Effector memory CD8-positive, alpha-beta T cell (primary cell): ENCODE results near the gene PAPPA.

Experiments
- ATAC-seq: fragments of 150-1000 bp; cut with Tn5 transposase; replicated peaks from 2 replicates; pipeline ENCODE4 v1.10.0; 2021; ENCODE audit warnings: mild to moderate bottlenecking, moderate library complexity
- DNase-seq, 3 experiments: peaks; one replicate each; pipeline ENCODE4 v3.0.0; 2021
- H3K27ac Mint-ChIP-seq, 2 donors: one replicate each; pipeline ENCODE4 v1.8.0; 2022; ENCODE audit warnings: mild to moderate bottlenecking in 2 of 2, mixed read lengths in 2 of 2, moderate library complexity in 2 of 2
- H3K27me3 Mint-ChIP-seq, 2 donors: one replicate each; pipeline ENCODE4 v1.8.0; 2022; ENCODE audit warnings: mixed read lengths in 2 of 2
- H3K36me3 Mint-ChIP-seq: one replicate; pipeline ENCODE4 v1.8.0; 2022; ENCODE audit warnings: mild to moderate bottlenecking, moderate library complexity, mixed read lengths; ENCODE audit not compliant: insufficient read depth
- H3K4me1 Mint-ChIP-seq, 2 donors: one replicate each; pipeline ENCODE4 v1.8.0; 2022; ENCODE audit warnings: low read depth in 2 of 2, mixed read lengths in 2 of 2
- H3K4me3 Mint-ChIP-seq, 2 donors: one replicate each; pipeline ENCODE4 v1.8.0; 2022; ENCODE audit warnings: mild to moderate bottlenecking in 2 of 2, mixed read lengths in 2 of 2, moderate library complexity in 2 of 2
- H3K9me3 Mint-ChIP-seq, 2 donors: one replicate each; pipeline ENCODE4 v1.8.0; 2022; ENCODE audit warnings: mixed read lengths in 2 of 2

Gene PAPPA

DNA sequence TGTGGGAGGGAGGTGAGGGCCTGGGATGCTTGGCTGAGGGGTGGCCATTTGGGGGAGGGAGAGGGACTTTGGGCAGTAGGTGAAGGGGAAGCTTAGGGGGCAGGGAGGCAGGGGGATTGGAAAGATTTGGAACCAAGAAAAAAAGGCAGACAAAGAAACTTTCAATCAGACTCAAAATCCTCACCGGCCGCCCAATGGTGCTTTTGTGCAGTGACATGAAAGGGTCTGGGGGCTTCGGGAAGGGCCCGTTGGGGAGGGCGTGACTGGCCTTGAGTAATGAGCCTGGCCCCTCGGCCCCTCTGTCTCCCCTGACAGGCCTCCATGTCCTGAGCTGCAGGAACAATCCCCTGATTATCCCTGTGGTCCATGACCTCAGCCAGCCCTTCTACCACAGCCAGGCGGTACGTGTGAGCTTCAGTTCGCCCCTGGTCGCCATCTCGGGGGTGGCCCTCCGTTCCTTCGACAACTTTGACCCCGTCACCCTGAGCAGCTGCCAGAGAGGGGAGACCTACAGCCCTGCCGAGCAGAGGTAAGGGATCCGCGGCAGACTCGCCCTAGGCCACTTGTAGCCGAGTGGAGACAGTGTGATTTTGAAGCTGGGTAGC is 181.1 kb downstream of the PAPPA start:
- no peak for ATAC-seq
- no peak for DNase-seq
- Mint-ChIP-seq H3K9me3 (peaks cover 1 to 7% of the 10 kb centered on the region in 2 donors), H3K4me3 (no peak overlapping the region), H3K27me3 (peaks cover 6 to 28% of the 10 kb centered on the region in 2 donors), H3K36me3 (no peaks in the 10 kb centered on the region), H3K4me1 (no peaks in the 10 kb centered on the region), H3K27ac (no peak overlapping the region)

DNA sequence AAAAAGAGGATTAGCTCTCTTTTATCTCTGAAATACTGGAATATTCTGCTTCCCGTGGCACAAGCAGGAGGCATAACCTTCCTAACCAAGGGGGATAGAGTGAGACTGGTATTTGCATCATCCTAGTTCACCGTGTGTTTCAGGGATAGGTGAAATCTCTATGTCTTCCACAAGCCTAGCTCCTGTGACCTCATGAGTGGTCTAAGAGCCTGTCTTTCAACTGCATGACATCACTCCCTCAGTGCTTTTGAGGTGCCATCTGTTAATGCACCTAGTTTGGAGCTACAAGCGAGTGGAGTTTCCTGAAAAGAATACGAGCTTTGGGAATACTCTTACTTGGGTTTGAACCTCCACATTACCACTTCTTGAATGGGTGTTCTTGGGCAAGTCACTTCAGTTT is 181.8 kb downstream of the PAPPA start:
- H3K9me3 Mint-ChIP-seq: peaks cover 1 to 7% of the 10 kb centered on the region in 2 donors
- H3K27ac Mint-ChIP-seq: no peak overlapping the region
- DNase-seq (no peak), ATAC-seq (no peak)
- peaks cover 6 to 28% of the 10 kb centered on the region in 2 donors for H3K27me3 Mint-ChIP-seq
- H3K36me3 Mint-ChIP-seq: no peaks in the 10 kb centered on the region
- no peaks in the 10 kb centered on the region for H3K4me1 Mint-ChIP-seq
- H3K4me3 Mint-ChIP-seq: no peak overlapping the region

DNA sequence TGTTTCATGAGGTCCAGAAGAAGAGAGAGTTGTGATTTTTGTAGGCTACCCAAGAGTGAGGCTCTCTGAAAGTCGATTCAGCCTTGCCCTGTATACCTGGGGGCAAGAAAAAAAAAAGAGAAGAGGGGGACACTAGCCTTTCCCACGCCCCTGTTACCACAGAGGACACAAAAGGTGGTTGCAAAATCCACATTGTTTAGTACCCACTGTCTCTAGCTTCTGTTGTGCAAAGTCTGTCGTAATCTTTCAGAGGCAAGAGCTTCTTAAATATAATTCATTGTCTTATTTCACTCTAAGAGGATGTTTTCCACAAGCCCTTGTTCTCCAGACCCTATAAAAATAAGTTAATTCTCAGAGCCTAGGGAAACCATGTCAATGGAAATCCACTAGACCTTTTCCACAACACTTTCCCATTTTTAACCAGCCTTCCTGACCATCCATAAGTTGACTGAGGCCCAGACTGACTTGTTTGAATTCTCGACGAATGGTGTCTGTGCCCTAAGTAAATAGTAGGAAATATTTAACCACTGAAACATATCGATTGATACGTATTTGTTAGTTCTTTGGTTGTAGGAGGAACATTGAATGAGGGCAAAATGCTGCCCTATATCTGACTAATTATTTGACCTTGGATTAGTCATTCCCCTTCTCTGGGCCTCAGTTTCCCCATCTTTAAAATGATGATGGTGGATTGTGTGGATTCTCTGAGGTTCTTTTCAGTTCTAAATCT is 182.7 kb downstream of the PAPPA start:
- Mint-ChIP-seq H3K27ac (no peak overlapping the region), H3K4me1 (no peaks in the 10 kb centered on the region), H3K36me3 (no peaks in the 10 kb centered on the region), H3K4me3 (no peak overlapping the region), H3K9me3 (peaks cover 0 to 7% of the 10 kb centered on the region in 2 donors), H3K27me3 (peaks cover 9 to 33% of the 10 kb centered on the region in 2 donors)
- ATAC-seq (no peak), DNase-seq (no peak)

DNA sequence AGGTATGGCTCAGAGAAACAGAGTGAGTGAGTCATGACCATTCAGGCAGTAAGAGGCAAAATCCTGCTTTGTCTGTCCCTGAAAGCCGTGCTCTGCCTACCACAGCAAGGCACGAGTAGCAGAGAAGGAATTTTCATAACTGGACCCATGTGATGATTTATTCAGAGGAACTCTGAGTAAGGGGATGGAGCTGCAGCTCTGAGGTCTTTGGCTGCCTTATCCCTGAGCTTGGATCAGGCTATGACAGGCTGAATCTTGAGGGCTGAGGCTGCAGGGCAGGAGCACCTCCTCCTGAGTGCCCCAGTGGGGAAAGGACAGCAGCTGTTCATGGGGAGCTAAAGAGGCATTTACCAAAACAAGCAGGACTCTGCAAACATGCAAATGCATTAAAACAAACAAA is 183.4 kb downstream of the PAPPA start:
- no peak overlapping the region for H3K27ac Mint-ChIP-seq
- peaks cover 12 to 36% of the 10 kb centered on the region in 2 donors for H3K27me3 Mint-ChIP-seq
- DNase-seq (no peak), ATAC-seq (no peak)
- H3K4me1 Mint-ChIP-seq: no peaks in the 10 kb centered on the region
- H3K36me3 Mint-ChIP-seq: no peaks in the 10 kb centered on the region
- no peak overlapping the region for H3K4me3 Mint-ChIP-seq
- H3K9me3 Mint-ChIP-seq: peaks cover 0 to 6% of the 10 kb centered on the region in 2 donors

DNA sequence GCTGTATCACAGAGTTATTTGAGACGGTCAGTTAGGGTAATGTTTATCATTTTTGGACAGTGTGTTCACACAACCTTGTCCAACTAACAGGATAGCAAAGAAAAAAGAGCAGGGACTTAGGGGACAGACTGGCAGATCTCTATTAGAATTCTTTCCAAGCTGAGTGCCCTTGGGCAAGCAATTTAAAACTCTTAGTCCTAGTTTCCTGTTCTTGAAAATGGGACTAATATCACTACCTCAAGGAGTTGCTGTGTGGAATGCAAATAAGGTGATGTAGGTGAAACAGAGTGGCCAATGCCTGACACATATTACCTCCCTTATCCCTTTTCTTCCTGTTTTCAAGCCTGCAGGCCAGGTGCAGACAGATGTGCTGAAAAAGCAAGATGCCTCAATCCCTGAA is 186.7 kb downstream of the PAPPA start:
- ATAC-seq (no peak), DNase-seq (no peak)
- Mint-ChIP-seq H3K4me1 (no peaks in the 10 kb centered on the region), H3K36me3 (no peaks in the 10 kb centered on the region), H3K4me3 (no peak overlapping the region), H3K9me3 (no peaks in the 10 kb centered on the region), H3K27ac (no peak overlapping the region), H3K27me3 (peaks cover 6 to 24% of the 10 kb centered on the region in 2 donors)

DNA sequence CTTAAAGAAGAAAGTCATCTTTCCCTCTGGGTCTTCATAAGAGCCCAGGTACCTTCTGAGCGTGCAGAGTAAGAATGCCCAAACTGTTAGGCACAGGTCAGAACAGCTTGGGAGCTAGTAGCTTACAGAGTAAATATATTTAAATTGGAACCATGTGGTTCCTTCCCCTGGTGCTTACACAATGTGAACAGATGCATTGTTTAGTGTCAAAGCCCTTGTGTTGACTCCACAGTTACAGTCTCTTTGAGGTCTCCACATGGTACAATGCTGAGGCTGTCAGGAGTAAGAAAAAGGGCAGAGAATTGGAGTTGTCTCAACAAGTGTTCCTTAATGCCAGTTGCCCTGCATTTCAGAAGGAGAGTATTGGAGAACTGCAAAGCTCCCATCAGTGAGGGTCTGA is 188.5 kb downstream of the PAPPA start:
- H3K27me3 Mint-ChIP-seq: peaks cover 6 to 24% of the 10 kb centered on the region in 2 donors
- DNase-seq (no peak), ATAC-seq (no peak)
- H3K9me3 Mint-ChIP-seq: no peaks in the 10 kb centered on the region
- H3K4me1 Mint-ChIP-seq: no peaks in the 10 kb centered on the region
- H3K36me3 Mint-ChIP-seq: no peaks in the 10 kb centered on the region
- H3K4me3 Mint-ChIP-seq: no peak overlapping the region
- no peak overlapping the region for H3K27ac Mint-ChIP-seq

DNA sequence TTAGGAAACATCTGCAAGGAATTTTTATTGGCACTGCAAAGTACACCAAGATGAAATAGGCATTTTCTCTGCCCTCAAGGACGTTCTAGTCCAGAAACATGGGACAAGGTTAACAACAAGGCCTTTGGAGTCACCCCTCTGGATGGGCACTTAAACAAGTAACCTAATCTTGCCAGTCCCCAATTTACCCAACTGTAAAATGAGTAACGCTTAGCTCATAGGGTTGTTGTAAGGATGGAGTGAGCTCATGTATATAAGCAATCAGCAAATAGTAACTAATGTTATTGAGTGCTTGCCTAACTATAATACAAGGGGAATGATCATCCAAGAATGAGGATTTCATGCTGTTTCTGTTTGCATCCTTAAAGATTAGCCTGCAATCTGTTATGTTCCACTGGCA is 189.3 kb downstream of the PAPPA start:
- ATAC-seq (no peak), DNase-seq (no peak)
- no peaks in the 10 kb centered on the region for H3K36me3 Mint-ChIP-seq
- no peak overlapping the region for H3K27ac Mint-ChIP-seq
- H3K4me1 Mint-ChIP-seq: no peaks in the 10 kb centered on the region
- H3K4me3 Mint-ChIP-seq: no peak overlapping the region
- H3K27me3 Mint-ChIP-seq: peaks cover 6 to 15% of the 10 kb centered on the region in 2 donors
- H3K9me3 Mint-ChIP-seq: no peaks in the 10 kb centered on the region

DNA sequence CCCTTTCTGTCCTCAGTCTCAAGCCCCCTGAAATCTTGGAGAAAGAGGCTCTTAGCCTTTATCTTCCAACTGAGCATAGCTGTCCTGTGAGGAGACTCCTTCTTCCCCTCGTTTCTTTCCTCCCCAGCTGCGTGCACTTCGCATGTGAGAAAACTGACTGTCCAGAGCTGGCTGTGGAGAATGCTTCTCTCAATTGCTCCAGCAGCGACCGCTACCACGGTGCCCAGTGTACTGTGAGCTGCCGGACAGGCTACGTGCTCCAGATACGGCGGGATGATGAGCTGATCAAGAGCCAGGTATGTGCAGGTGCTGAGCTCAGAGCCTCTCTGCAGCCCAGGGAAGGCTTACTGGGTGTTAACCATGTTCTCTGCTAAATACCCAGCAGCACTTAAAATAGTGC is 190.8 kb downstream of the PAPPA start:
- H3K4me1 Mint-ChIP-seq: no peaks in the 10 kb centered on the region
- DNase-seq: no peak
- H3K4me3 Mint-ChIP-seq: no peak overlapping the region
- ATAC-seq: no peak
- no peaks in the 10 kb centered on the region for H3K9me3 Mint-ChIP-seq
- H3K27me3 Mint-ChIP-seq: peaks cover 6 to 9% of the 10 kb centered on the region in 2 donors
- no peaks in the 10 kb centered on the region for H3K36me3 Mint-ChIP-seq
- H3K27ac Mint-ChIP-seq: no peak overlapping the region

DNA sequence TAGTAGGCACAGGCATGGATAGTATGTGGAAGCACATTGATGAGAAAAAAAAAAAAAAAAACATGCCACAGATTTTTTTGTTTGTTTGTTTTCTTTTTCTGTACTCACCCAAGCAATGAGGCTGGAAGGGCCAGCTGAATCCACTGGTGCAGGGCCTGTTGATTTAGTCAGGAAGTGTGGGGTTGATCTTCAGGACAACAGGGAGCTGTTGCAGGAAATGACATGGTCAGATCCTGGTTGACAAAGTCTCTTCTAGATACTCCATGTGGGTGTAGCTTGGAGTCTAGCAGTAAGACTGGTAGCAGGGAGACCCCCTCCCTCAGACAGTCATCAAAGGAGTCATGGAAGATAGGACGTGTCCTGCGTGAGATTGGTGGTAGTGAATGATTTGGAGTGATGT is 191.8 kb downstream of the PAPPA start:
- Mint-ChIP-seq H3K27ac (no peak overlapping the region), H3K4me3 (no peak overlapping the region), H3K9me3 (no peaks in the 10 kb centered on the region), H3K4me1 (no peaks in the 10 kb centered on the region), H3K27me3 (peaks cover 6 to 9% of the 10 kb centered on the region in 2 donors), H3K36me3 (no peaks in the 10 kb centered on the region)
- no peak for ATAC-seq
- DNase-seq: no peak

DNA sequence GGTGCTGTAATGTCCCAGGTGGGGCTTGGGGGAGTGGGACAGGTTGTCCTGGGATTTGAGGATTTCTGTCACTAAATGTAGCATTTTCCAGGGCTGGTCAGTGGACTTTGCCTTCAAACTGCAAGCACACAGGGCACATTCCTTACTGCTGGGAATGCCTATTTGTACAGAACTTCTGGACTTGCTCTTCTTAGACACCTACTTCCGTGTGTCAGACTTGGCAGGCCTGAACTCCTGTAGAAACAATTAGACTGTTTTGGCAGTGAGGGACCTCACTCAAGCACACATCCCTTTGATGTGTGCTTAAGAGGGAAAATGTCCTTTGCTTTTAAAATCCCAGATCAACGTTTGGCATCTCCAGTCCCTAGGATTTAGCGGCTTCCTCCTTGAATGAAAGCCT is 192.2 kb downstream of the PAPPA start:
- ATAC-seq (no peak), DNase-seq (no peak)
- H3K27ac Mint-ChIP-seq: no peak overlapping the region
- no peaks in the 10 kb centered on the region for H3K4me1 Mint-ChIP-seq
- H3K36me3 Mint-ChIP-seq: no peaks in the 10 kb centered on the region
- H3K4me3 Mint-ChIP-seq: no peak overlapping the region
- H3K27me3 Mint-ChIP-seq: peaks cover 6 to 9% of the 10 kb centered on the region in 2 donors
- no peaks in the 10 kb centered on the region for H3K9me3 Mint-ChIP-seq

DNA sequence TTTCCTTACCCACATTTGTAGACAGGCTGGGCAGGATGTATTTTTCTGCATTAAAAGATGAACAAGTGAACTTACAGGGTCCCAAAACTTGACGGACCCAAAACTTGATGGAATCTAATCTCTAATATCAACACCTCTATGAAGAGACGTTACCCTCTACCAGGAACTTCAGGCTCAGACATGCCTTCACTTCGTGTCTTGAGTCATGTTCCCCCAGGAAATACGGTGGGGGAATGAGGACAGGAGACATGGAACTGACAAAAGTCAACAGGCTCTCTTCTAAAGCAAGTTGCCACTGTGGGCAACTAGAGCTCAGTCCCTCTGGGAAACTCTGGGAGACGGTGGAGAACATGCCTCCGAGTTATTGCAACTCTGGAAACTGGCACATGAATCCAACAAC is 196.1 kb downstream of the PAPPA start:
- ATAC-seq: no peak
- no peaks in the 10 kb centered on the region for H3K36me3 Mint-ChIP-seq
- H3K4me1 Mint-ChIP-seq: no peaks in the 10 kb centered on the region
- H3K27me3 Mint-ChIP-seq: peaks cover 3 to 5% of the 10 kb centered on the region in 2 donors
- no peak overlapping the region for H3K4me3 Mint-ChIP-seq
- H3K9me3 Mint-ChIP-seq: no peaks in the 10 kb centered on the region
- no peak for DNase-seq
- no peak overlapping the region for H3K27ac Mint-ChIP-seq

DNA sequence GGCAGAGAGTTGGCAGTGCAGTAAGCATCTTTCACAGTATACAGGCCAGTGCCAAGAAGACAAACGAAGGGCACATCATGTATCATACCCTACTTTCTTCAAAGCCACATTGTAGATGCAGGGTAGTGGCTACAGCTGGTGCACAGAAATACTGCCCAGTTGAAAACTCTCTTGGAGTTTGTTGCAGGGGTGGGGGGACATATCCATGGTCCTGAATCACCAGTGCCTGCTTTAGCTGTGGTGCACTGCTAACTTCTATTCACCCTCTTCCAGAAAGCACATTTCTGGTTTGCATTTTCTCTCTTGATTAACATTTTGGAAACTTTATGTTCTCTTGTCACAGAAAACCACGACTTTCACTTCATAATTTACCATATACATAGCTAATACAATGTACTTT is 196.6 kb downstream of the PAPPA start:
- ATAC-seq: no peak
- Mint-ChIP-seq H3K27me3 (peaks cover 5 to 8% of the 10 kb centered on the region in 2 donors), H3K9me3 (no peaks in the 10 kb centered on the region), H3K36me3 (no peaks in the 10 kb centered on the region), H3K4me3 (no peak overlapping the region), H3K4me1 (no peaks in the 10 kb centered on the region), H3K27ac (no peak overlapping the region)
- DNase-seq: no peak

DNA sequence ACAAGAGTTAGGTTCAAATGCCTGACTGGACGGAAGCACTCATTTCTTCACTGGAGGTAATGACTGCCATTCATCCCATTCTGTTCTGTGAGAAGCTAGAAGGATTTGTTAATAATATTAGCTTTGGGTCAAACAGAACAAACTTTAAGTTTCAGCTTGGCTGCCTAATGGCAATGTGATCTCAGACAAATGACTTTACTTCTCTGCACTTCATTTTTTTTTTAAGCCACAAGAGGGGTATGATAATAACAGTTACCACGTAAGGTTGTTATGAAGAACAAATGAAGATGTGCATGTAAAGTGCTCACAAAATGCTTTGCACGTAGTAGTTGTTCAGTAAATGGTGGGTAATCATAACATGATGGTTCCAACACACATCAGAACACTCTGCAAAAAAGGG is 199.4 kb downstream of the PAPPA start:
- peaks cover 5 to 10% of the 10 kb centered on the region in 2 donors for H3K27me3 Mint-ChIP-seq
- no peak for ATAC-seq
- no peak overlapping the region for H3K4me3 Mint-ChIP-seq

DNA sequence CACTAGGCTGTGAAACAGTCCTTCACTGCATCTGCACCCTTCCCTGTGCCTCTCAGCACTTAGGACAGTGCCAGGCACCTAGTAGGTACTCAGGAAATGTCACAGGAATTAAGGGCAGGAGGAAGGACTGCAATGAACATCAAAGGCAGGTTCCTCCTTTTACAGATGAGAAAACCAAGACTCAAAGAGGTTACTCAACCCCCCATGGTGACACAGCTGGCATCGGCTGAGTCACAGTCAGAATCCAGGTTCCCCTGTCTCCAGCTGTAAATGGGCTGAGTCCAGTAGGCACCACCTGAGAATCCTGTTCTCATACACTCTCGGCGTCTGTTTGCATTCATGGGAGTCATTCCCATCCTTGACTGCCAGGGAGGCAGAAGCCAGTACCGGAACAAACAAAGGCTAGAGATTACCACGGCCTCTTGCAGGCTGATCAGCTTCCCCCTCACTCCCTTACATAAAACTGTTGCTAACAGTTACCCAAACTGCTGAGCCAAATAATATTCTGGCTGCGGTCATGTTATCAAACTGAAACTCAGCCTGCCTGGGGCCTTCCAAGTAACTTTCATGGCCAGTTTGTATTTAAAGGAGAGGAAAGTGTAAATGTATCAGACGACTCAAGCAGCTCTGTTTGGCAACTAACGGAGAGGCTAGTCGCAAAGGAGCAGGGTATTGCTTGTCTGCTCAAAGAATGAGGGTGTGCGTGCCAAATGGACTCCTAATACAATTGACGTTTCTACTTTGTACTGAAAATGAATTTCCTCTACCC is 201.7 kb downstream of the PAPPA start:
- H3K4me3 Mint-ChIP-seq: no peak overlapping the region
- peaks cover 5 to 10% of the 10 kb centered on the region in 2 donors for H3K27me3 Mint-ChIP-seq
- DNase-seq (no peak), ATAC-seq (no peak)
- H3K4me1 Mint-ChIP-seq: no peaks in the 10 kb centered on the region
- H3K36me3 Mint-ChIP-seq: no peaks in the 10 kb centered on the region
- H3K9me3 Mint-ChIP-seq: no peaks in the 10 kb centered on the region
- H3K27ac Mint-ChIP-seq: no peak overlapping the region

More for the DNA sequence above, 199.4 kb downstream of the PAPPA start:
- no peaks in the 10 kb centered on the region for H3K36me3 Mint-ChIP-seq
- no peaks in the 10 kb centered on the region for H3K9me3 Mint-ChIP-seq
- no peaks in the 10 kb centered on the region for H3K4me1 Mint-ChIP-seq
- H3K27ac Mint-ChIP-seq: no peak overlapping the region
- no peak for DNase-seq
